Fibroblast of lung (primary cell): ENCODE measurements around the gene WWC1.

Experiments used
- CTCF ChIP-seq, 2 donors: IDR thresholded peaks in 1 of 2; conservative IDR thresholded peaks in 1 of 2; 1 replicate in 1 of 2; 2 replicates in 1 of 2; pipeline ENCODE4 v1.5.1; 2011 to 2012; ENCODE audit warnings: low read length in 2 of 2, control low read depth in 1 of 2, inconsistent platforms in 1 of 2, low read depth in 1 of 2, mild to moderate bottlenecking in 1 of 2
- EZH2 ChIP-seq: IDR thresholded peaks from 2 replicates; pipeline ENCODE4 v1.5.1; 2012; ENCODE audit warnings: low read length, control low read depth, mild to moderate bottlenecking; ENCODE audit errors: missing control alignments

GRCh38 chr5:168324859-168325630 is 33.6 kb downstream of the WWC1 start:
- TF ChIP-seq CTCF (conservative IDR thresholded peaks at IDR 0.05 in 1 of 2, IDR thresholded peaks at IDR 0.05 in 1 of 2; ENCODE audit: low read depth in 1 of 2, low read length in 2 of 2) (no peak), EZH2 (no peak)
